Stimulated activated naive B cell treated with anti-CD40 and anti-IgM and Interleukin-4, amounts not matched to agents 10 μg/mL and 1 μg/mL and 100 μg/mL, for 72 hours (primary cell): ENCODE results near the gene NTN4.
"Not testable (repeated sequence)": the region's sequence is repeated elsewhere in the genome, so short reads cannot be mapped to it uniquely, and the experiment has no call there.

ENCODE experiments used
- ATAC-seq, 2 donors: fragments of 150-1000 bp; cut with Tn5 transposase; replicated peaks; 2 replicates each; pipeline ENCODE4 v1.10.0; 2021; ENCODE audit warnings: moderate library complexity in 1 of 2
- DNase-seq: peaks from one replicate; pipeline ENCODE4 v3.0.0; 2021
- H3K27ac Mint-ChIP-seq: one replicate; pipeline ENCODE4 v1.8.0; 2022; ENCODE audit warnings: mild to moderate bottlenecking, mixed read lengths
- H3K27me3 Mint-ChIP-seq, 2 donors: one replicate each; pipeline ENCODE4 v1.8.0; 2022; ENCODE audit warnings: mixed read lengths in 2 of 2
- H3K36me3 Mint-ChIP-seq, 2 donors: one replicate each; pipeline ENCODE4 v1.8.0; 2022; ENCODE audit warnings: mixed read lengths in 2 of 2, mild to moderate bottlenecking in 1 of 2
- H3K4me1 Mint-ChIP-seq, 2 donors: one replicate each; pipeline ENCODE4 v1.8.0; 2022; ENCODE audit warnings: mixed read lengths in 2 of 2, mild to moderate bottlenecking in 1 of 2
- H3K4me3 Mint-ChIP-seq, 2 donors: one replicate each; pipeline ENCODE4 v1.8.0; 2022; ENCODE audit warnings: mild to moderate bottlenecking in 2 of 2, mixed read lengths in 2 of 2, moderate library complexity in 1 of 2
- H3K9me3 Mint-ChIP-seq, 2 donors: one replicate each; pipeline ENCODE4 v1.8.0; 2022; ENCODE audit warnings: mixed read lengths in 2 of 2, mild to moderate bottlenecking in 1 of 2

Gene NTN4

GRCh38 chr12:95693689-95694088 lies 96.9 kb downstream of the NTN4 start:
- Mint-ChIP-seq H3K36me3 (no peaks in the 10 kb centered on the region), H3K4me3 (no peak overlapping the region), H3K9me3 (no peaks in the 10 kb centered on the region), H3K4me1 (no peaks in the 10 kb centered on the region), H3K27ac (no peak overlapping the region), H3K27me3 (peaks cover 6 to 7% of the 10 kb centered on the region in 2 donors)
- no peak for DNase-seq
- no peak for ATAC-seq

- no peak for DNase-seq
- H3K27ac Mint-ChIP-seq = no peak overlapping the region
- no peak overlapping the region for H3K4me3 Mint-ChIP-seq
- peaks cover 6 to 11% of the 10 kb centered on the region in 2 donors for H3K27me3 Mint-ChIP-seq
- no peaks in the 10 kb centered on the region for H3K36me3 Mint-ChIP-seq
- no peaks in the 10 kb centered on the region for H3K9me3 Mint-ChIP-seq
- ATAC-seq = no peak
- H3K4me1 Mint-ChIP-seq = no peaks in the 10 kb centered on the region
Observed at GRCh38 chr12:95690861-95691635, 99.5 kb downstream of the NTN4 start.

- H3K27ac Mint-ChIP-seq = no peak overlapping the region
- no peak overlapping the region for H3K4me3 Mint-ChIP-seq
- DNase-seq (no peak), ATAC-seq (no peak)
- no peaks in the 10 kb centered on the region for H3K9me3 Mint-ChIP-seq
- H3K27me3 Mint-ChIP-seq = peaks cover 6 to 7% of the 10 kb centered on the region in 2 donors
- H3K36me3 Mint-ChIP-seq = no peaks in the 10 kb centered on the region
- no peaks in the 10 kb centered on the region for H3K4me1 Mint-ChIP-seq
Observed at GRCh38 chr12:95687937-95688336, 102.6 kb downstream of the NTN4 start.

- Mint-ChIP-seq H3K27me3 (peaks cover 5% of the 10 kb centered on the region in 2 donors), H3K9me3 (no peaks in the 10 kb centered on the region), H3K36me3 (no peaks in the 10 kb centered on the region), H3K4me3 (no peak overlapping the region), H3K4me1 (no peaks in the 10 kb centered on the region), H3K27ac (no peak overlapping the region)
- ATAC-seq (no peak), DNase-seq (no peak)
Observed at GRCh38 chr12:95683418-95683817, 107.1 kb downstream of the NTN4 start.

- DNase-seq = no peak
- no peak for ATAC-seq
- H3K27me3 Mint-ChIP-seq = peaks cover 4 to 5% of the 10 kb centered on the region in 2 donors
- no peaks in the 10 kb centered on the region for H3K36me3 Mint-ChIP-seq
- H3K4me3 Mint-ChIP-seq = no peak overlapping the region
- H3K9me3 Mint-ChIP-seq = peaks cover 0 to 3% of the 10 kb centered on the region in 2 donors
- no peak overlapping the region for H3K27ac Mint-ChIP-seq
- no peaks in the 10 kb centered on the region for H3K4me1 Mint-ChIP-seq
Observed at GRCh38 chr12:95681210-95681765, 109.3 kb downstream of the NTN4 start.

GRCh38 chr12:95678684-95679083 lies 111.9 kb downstream of the NTN4 start:
- Mint-ChIP-seq H3K9me3 (peaks cover 0 to 3% of the 10 kb centered on the region in 2 donors), H3K27me3 (peaks cover under 1 to 6% of the 10 kb centered on the region in 2 donors), H3K4me1 (peaks cover 0 to 2% of the 10 kb centered on the region in 2 donors), H3K4me3 (no peak overlapping the region), H3K36me3 (no peaks in the 10 kb centered on the region), H3K27ac (no peak overlapping the region)
- DNase-seq (no peak), ATAC-seq (no peak)

- not testable (repeated sequence) for H3K27me3 Mint-ChIP-seq, H3K9me3 Mint-ChIP-seq, DNase-seq, H3K4me1 Mint-ChIP-seq, ATAC-seq, H3K36me3 Mint-ChIP-seq, H3K4me3 Mint-ChIP-seq, H3K27ac Mint-ChIP-seq
Observed at GRCh38 chr12:95677782-95678181, 112.8 kb downstream of the NTN4 start.

GRCh38 chr12:95674631-95675030 lies 115.9 kb downstream of the NTN4 start:
- H3K9me3 Mint-ChIP-seq = peaks cover 0 to 3% of the 10 kb centered on the region in 2 donors
- H3K36me3 Mint-ChIP-seq = no peaks in the 10 kb centered on the region
- DNase-seq (no peak), ATAC-seq (no peak)
- H3K4me3 Mint-ChIP-seq = no peak overlapping the region
- peaks cover 0 to 2% of the 10 kb centered on the region in 2 donors for H3K4me1 Mint-ChIP-seq
- no peak overlapping the region for H3K27ac Mint-ChIP-seq
- peaks cover 0 to 6% of the 10 kb centered on the region in 2 donors for H3K27me3 Mint-ChIP-seq

- DNase-seq = no peak
- Mint-ChIP-seq H3K9me3 (peaks cover 0 to 3% of the 10 kb centered on the region in 2 donors), H3K4me3 (no peak overlapping the region), H3K27ac (no peak overlapping the region), H3K27me3 (peaks cover 0 to 6% of the 10 kb centered on the region in 2 donors), H3K36me3 (no peaks in the 10 kb centered on the region), H3K4me1 (peaks cover 0 to 2% of the 10 kb centered on the region in 2 donors)
- no peak for ATAC-seq
Observed at GRCh38 chr12:95674163-95674562, 116.4 kb downstream of the NTN4 start.

GRCh38 chr12:95673576-95673975 lies 117.0 kb downstream of the NTN4 start:
- DNase-seq (no peak), ATAC-seq (no peak)
- Mint-ChIP-seq H3K36me3 (no peaks in the 10 kb centered on the region), H3K4me1 (peaks cover 0 to 2% of the 10 kb centered on the region in 2 donors), H3K4me3 (no peak overlapping the region), H3K27me3 (peaks cover 0 to 6% of the 10 kb centered on the region in 2 donors), H3K9me3 (peaks cover 0 to 3% of the 10 kb centered on the region in 2 donors), H3K27ac (no peak overlapping the region)

- ATAC-seq = no peak
- Mint-ChIP-seq H3K27me3 (peaks cover 0 to 6% of the 10 kb centered on the region in 2 donors), H3K9me3 (no peaks in the 10 kb centered on the region), H3K4me3 (no peak overlapping the region), H3K27ac (no peak overlapping the region), H3K4me1 (peaks cover 0 to 2% of the 10 kb centered on the region in 2 donors), H3K36me3 (no peaks in the 10 kb centered on the region)
- no peak for DNase-seq
Observed at GRCh38 chr12:95672166-95672565, 118.4 kb downstream of the NTN4 start.

GRCh38 chr12:95671265-95671664 lies 119.3 kb downstream of the NTN4 start:
- H3K27me3 Mint-ChIP-seq = peaks cover 4 to 12% of the 10 kb centered on the region in 2 donors
- peaks cover 0 to 2% of the 10 kb centered on the region in 2 donors for H3K4me1 Mint-ChIP-seq
- H3K9me3 Mint-ChIP-seq = no peaks in the 10 kb centered on the region
- no peak overlapping the region for H3K4me3 Mint-ChIP-seq
- no peak overlapping the region for H3K27ac Mint-ChIP-seq
- no peak for ATAC-seq
- no peaks in the 10 kb centered on the region for H3K36me3 Mint-ChIP-seq
- no peak for DNase-seq

GRCh38 chr12:95663525-95663924 lies 127.0 kb downstream of the NTN4 start:
- DNase-seq = no peak
- H3K36me3 Mint-ChIP-seq = peaks cover 0 to 1% of the 10 kb centered on the region in 2 donors
- no peak overlapping the region for H3K27ac Mint-ChIP-seq
- H3K27me3 Mint-ChIP-seq = peaks cover 11 to 39% of the 10 kb centered on the region in 2 donors
- H3K9me3 Mint-ChIP-seq = no peaks in the 10 kb centered on the region
- ATAC-seq = no peak
- no peak overlapping the region for H3K4me3 Mint-ChIP-seq
- no peaks in the 10 kb centered on the region for H3K4me1 Mint-ChIP-seq

GRCh38 chr12:95661360-95661759 lies 129.2 kb downstream of the NTN4 start:
- ATAC-seq (no peak), DNase-seq (no peak)
- H3K9me3 Mint-ChIP-seq = no peaks in the 10 kb centered on the region
- no peaks in the 10 kb centered on the region for H3K4me1 Mint-ChIP-seq
- H3K27ac Mint-ChIP-seq = no peak overlapping the region
- H3K4me3 Mint-ChIP-seq = no peak overlapping the region
- peaks cover 12 to 40% of the 10 kb centered on the region in 2 donors for H3K27me3 Mint-ChIP-seq
- peaks cover 0 to 1% of the 10 kb centered on the region in 2 donors for H3K36me3 Mint-ChIP-seq

GRCh38 chr12:95658386-95658785 lies 132.2 kb downstream of the NTN4 start:
- peaks cover 6 to 8% of the 10 kb centered on the region in 2 donors for H3K9me3 Mint-ChIP-seq
- peaks cover 3 to 4% of the 10 kb centered on the region in 2 donors for H3K36me3 Mint-ChIP-seq
- peaks cover 16 to 35% of the 10 kb centered on the region in 2 donors for H3K27me3 Mint-ChIP-seq
- no peak for ATAC-seq
- no peak overlapping the region for H3K27ac Mint-ChIP-seq
- H3K4me3 Mint-ChIP-seq = no peak overlapping the region
- DNase-seq = no peak
- peaks cover 6 to 10% of the 10 kb centered on the region in 2 donors for H3K4me1 Mint-ChIP-seq
